Keratinocyte (primary cell): ENCODE results near the gene CARMIL1. TPM values are rescaled to one million over a fixed set of nuclear protein-coding genes. Genes with fewer than 3 reads are reported as not detected.

Experiments
- DNase-seq: peaks from one replicate; pipeline ENCODE4 v3.0.0-alpha.2; 2011; ENCODE audit warnings: low read depth, missing footprints, low spot score
- FAIRE-seq: peaks from 2 replicates; lab custom pipeline; 2011; peaks lifted over from hg19 to GRCh38; lab: Jason Lieb, UNC
- H2AFZ ChIP-seq: 2 replicates; pipeline ENCODE4 v1.6.0; 2012; ENCODE audit warnings: low read length, control low read depth, inconsistent platforms; ENCODE audit not compliant: control insufficient read depth
- H3K27ac ChIP-seq: 2 replicates; pipeline ENCODE4 v1.5.1; 2011; ENCODE audit warnings: low read length; ENCODE audit not compliant: control insufficient read depth, insufficient read depth
- H3K27me3 ChIP-seq: 3 replicates; pipeline ENCODE4 v1.6.0; 2011; ENCODE audit warnings: low read length; ENCODE audit not compliant: control insufficient read depth, insufficient read depth; ENCODE audit errors: extremely low read depth
- H3K36me3 ChIP-seq, 2 experiments: 2 replicates in 1 of 2; 3 replicates in 1 of 2; pipeline ENCODE4 v1.5.1; 2011; ENCODE audit warnings: low read length in 2 of 2, mild to moderate bottlenecking in 1 of 2; ENCODE audit not compliant: control insufficient read depth in 2 of 2, insufficient read depth in 2 of 2; ENCODE audit errors: extremely low read depth in 1 of 2
- H3K4me1 ChIP-seq: 3 replicates; pipeline ENCODE4 v1.5.1; 2011; ENCODE audit warnings: low read length; ENCODE audit not compliant: control insufficient read depth, insufficient read depth; ENCODE audit errors: extremely low read depth
- H3K4me2 ChIP-seq: 3 replicates; pipeline ENCODE4 v1.6.0; 2011; ENCODE audit warnings: low read depth, low read length; ENCODE audit not compliant: control insufficient read depth, insufficient read depth; ENCODE audit errors: extremely low read depth
- H3K4me3 ChIP-seq, 3 experiments: fragments of 200-600 bp in 1 of 3; sonication (generic) in 1 of 3; 2 replicates in 2 of 3; 3 replicates in 1 of 3; pipeline ENCODE4 v1.5.1; 2011 to 2016; ENCODE audit warnings: low read length in 3 of 3, mild to moderate bottlenecking in 3 of 3, control low read depth in 2 of 3, inconsistent platforms in 1 of 3, low read depth in 1 of 3, mixed read lengths in 1 of 3, mixed run types in 1 of 3, moderate library complexity in 1 of 3; ENCODE audit not compliant: control insufficient read depth in 2 of 3, insufficient read depth in 2 of 3; ENCODE audit errors: extremely low read depth in 1 of 3
- H3K79me2 ChIP-seq: 2 replicates; pipeline ENCODE4 v1.6.0; 2012; ENCODE audit warnings: low read length; ENCODE audit not compliant: control insufficient read depth, insufficient read depth
- H3K9ac ChIP-seq: 3 replicates; pipeline ENCODE4 v1.6.0; 2011; ENCODE audit warnings: low read length; ENCODE audit not compliant: control insufficient read depth, insufficient read depth; ENCODE audit errors: extremely low read depth
- H3K9me1 ChIP-seq: 3 replicates; pipeline ENCODE4 v1.6.0; 2011; ENCODE audit warnings: low read length; ENCODE audit not compliant: control insufficient read depth, insufficient read depth; ENCODE audit errors: extremely low read depth
- H3K9me3 ChIP-seq: 2 replicates; pipeline ENCODE4 v1.5.1; 2012; ENCODE audit warnings: low read depth, low read length; ENCODE audit not compliant: control insufficient read depth
- H4K20me1 ChIP-seq: 3 replicates; pipeline ENCODE4 v1.6.0; 2011; ENCODE audit warnings: low read length; ENCODE audit not compliant: control insufficient read depth, insufficient read depth; ENCODE audit errors: extremely low read depth
- CTCF ChIP-seq, 3 experiments: IDR thresholded peaks in 1 of 3; conservative IDR thresholded peaks in 1 of 3; optimal IDR thresholded peaks in 1 of 3; 2 replicates in 2 of 3; 3 replicates in 1 of 3; pipeline versions ENCODE3 to v1.5.1; 2011; ENCODE audit warnings: low read length in 3 of 3, mild to moderate bottlenecking in 3 of 3, moderate library complexity in 2 of 3, control low read depth in 1 of 3, inconsistent platforms in 1 of 3; ENCODE audit not compliant: insufficient read depth in 2 of 3; ENCODE audit errors: extremely low read depth in 1 of 3
- EZH2 ChIP-seq: IDR thresholded peaks from one replicate; pipeline ENCODE4 v1.6.1; 2012; ENCODE audit warnings: inconsistent platforms, mild to moderate bottlenecking, low read length, moderate library complexity
- dilution Hi-C: fragments of 300-500 bp; cut with MboI; formaldehyde crosslinking; loops from one replicate; pipeline ENCODE4 v1.7.0; 2020; ENCODE audit warnings: low sequenced_read_pairs; ENCODE audit not compliant: extremely low pct_ligation_motif_present
- polyA plus RNA-seq, 5 experiments: library from polyadenylated mRNA; depleted of rRNA in 3 of 5; stranded (reverse) in 3 of 5; stranded (forward) in 1 of 5; unstranded in 1 of 5; fragments of >200 nt; gene quantifications; 1 replicate in 1 of 5; 2 replicates in 3 of 5; 3 replicates in 1 of 5; pipeline versions ENCODE4 v1.2.1 to v1.2.3, GENCODE V29; 2011 to 2012; ENCODE audit warnings: missing spikeins in 2 of 5, low read depth in 1 of 5, low replicate concordance in 1 of 5

CARMIL1 gene
- polyA plus RNA-seq, 1 donor (not counting 4 experiments of a cell fraction or from before 2014, with no cell fraction given) = 18.9 TPM

- H2AFZ ChIP-seq = no peak overlapping the region
- no peak for FAIRE-seq
- no peak overlapping the region for H3K4me3 ChIP-seq
- no peak overlapping the region for H3K27ac ChIP-seq
- no peak overlapping the region for H3K4me2 ChIP-seq
- TF ChIP-seq CTCF (optimal IDR thresholded peaks at IDR 0.05 in 1 of 3, IDR thresholded peaks at IDR 0.05 in 1 of 3, conservative IDR thresholded peaks at IDR 0.05 in 1 of 3; ENCODE audit: extremely low read depth in 1 of 3, insufficient read depth in 2 of 3, low read length in 3 of 3) (no peak), EZH2 (no peak)
- no peaks in the 10 kb centered on the region for H3K36me3 ChIP-seq
- dilution Hi-C loops = no loop called here
- no peaks in the 10 kb centered on the region for H3K9me1 ChIP-seq
- H3K9me3 ChIP-seq = no peaks in the 10 kb centered on the region
- H3K4me1 ChIP-seq = no peaks in the 10 kb centered on the region
- no peak for DNase-seq
- H3K9ac ChIP-seq = no peak overlapping the region
- no peaks in the 10 kb centered on the region for H3K27me3 ChIP-seq
- H3K79me2 ChIP-seq = no peaks in the 10 kb centered on the region
- no peaks in the 10 kb centered on the region for H4K20me1 ChIP-seq
Observed at GRCh38 chr6:25424303-25424702, 145.1 kb downstream of the CARMIL1 start.

GRCh38 chr6:25427549-25427948, 148.4 kb downstream of the CARMIL1 start:
- Histone ChIP-seq H3K4me3 (no peak overlapping the region), H3K9me3 (no peaks in the 10 kb centered on the region), H3K27me3 (no peaks in the 10 kb centered on the region), H3K27ac (no peak overlapping the region), H3K9ac (no peak overlapping the region), H3K4me2 (no peak overlapping the region), H3K36me3 (no peaks in the 10 kb centered on the region), H3K9me1 (no peaks in the 10 kb centered on the region), H3K4me1 (no peaks in the 10 kb centered on the region), H3K79me2 (no peaks in the 10 kb centered on the region), H2AFZ (no peak overlapping the region), H4K20me1 (no peaks in the 10 kb centered on the region)
- dilution Hi-C loops = no loop called here
- FAIRE-seq (no peak), DNase-seq (no peak)
- TF ChIP-seq EZH2 = no peak
- no peak for TF ChIP-seq CTCF (optimal IDR thresholded peaks at IDR 0.05 in 1 of 3, IDR thresholded peaks at IDR 0.05 in 1 of 3, conservative IDR thresholded peaks at IDR 0.05 in 1 of 3; ENCODE audit: extremely low read depth in 1 of 3, insufficient read depth in 2 of 3, low read length in 3 of 3)
